Stimulated activated naive CD8-positive, alpha-beta T cell treated with anti-CD3 and anti-CD28 coated beads, Interleukin-15, Interleukin-2, amounts not matched to agents 100 ng/mL and 50 ng/mL, for 24 hours (primary cell): Measurements from ENCODE around the gene SYT11.
A peak's percentile ranks its signal among the peaks of the same experiment; 100 is the strongest.
"Not testable (repeated sequence)": the region's sequence is repeated elsewhere in the genome, so short reads cannot be mapped to it uniquely, and the experiment has no call there.

ENCODE experiments used
- H3K27ac Mint-ChIP-seq: one replicate; pipeline ENCODE4 v1.8.0; 2021; ENCODE audit warnings: mild to moderate bottlenecking, mixed read lengths
- H3K27me3 Mint-ChIP-seq: one replicate; pipeline ENCODE4 v1.8.0; 2021; ENCODE audit warnings: mixed read lengths
- H3K36me3 Mint-ChIP-seq: one replicate; pipeline ENCODE4 v1.8.0; 2021; ENCODE audit warnings: low read depth, mixed read lengths
- H3K4me1 Mint-ChIP-seq: one replicate; pipeline ENCODE4 v1.8.0; 2021; ENCODE audit warnings: low read depth, mixed read lengths
- H3K4me3 Mint-ChIP-seq: one replicate; pipeline ENCODE4 v1.8.0; 2021; ENCODE audit warnings: mild to moderate bottlenecking, mixed read lengths
- H3K9me3 Mint-ChIP-seq: one replicate; pipeline ENCODE4 v1.8.0; 2021; ENCODE audit warnings: mixed read lengths

SYT11 gene

DNA sequence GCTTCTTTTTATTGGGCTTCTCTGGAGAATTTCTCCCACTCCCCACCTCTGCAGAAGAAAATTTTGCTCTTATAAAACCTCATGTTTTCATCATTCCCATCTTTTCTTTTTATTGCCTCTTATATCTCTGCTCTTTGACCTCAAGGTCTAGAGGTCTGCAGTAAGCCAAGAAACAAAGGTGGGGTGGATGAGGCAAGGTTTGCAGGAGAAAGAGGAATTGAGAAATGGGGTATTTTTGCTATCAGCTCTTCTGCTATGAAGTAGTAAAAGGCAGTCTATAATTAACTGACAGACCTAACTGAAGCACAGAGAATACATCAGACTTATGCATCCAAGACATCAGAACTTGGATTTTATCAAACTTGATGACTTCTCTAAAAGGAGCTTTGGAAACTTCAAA lies 22.9 kb downstream of the SYT11 start:
- Mint-ChIP-seq H3K4me1 (peaks cover 5% of the 10 kb centered on the region), H3K36me3 (peaks cover 4% of the 10 kb centered on the region), H3K27me3 (no peaks in the 10 kb centered on the region), H3K27ac (no peak overlapping the region), H3K9me3 (no peaks in the 10 kb centered on the region), H3K4me3 (no peak overlapping the region)

DNA sequence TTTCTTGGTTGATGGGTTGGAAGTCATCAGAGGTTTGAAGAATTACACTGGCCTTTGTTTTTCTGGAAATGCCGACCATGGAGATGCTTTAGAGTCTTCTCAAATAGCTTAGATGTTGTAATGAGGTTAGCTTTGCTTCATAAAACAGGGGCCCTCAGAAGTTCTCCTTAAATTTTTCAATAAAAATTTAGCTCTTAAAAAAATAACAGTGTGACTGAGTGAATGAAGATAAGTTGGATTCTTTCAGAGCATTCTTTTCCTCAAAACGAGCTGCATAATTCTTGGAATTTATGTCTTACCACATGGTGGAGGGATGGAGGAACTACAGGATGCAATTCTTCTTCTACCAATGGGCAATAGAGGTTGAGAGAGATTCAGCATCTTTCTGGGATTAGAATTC lies 23.4 kb downstream of the SYT11 start:
- H3K36me3 Mint-ChIP-seq, result peaks cover 4% of the 10 kb centered on the region

DNA sequence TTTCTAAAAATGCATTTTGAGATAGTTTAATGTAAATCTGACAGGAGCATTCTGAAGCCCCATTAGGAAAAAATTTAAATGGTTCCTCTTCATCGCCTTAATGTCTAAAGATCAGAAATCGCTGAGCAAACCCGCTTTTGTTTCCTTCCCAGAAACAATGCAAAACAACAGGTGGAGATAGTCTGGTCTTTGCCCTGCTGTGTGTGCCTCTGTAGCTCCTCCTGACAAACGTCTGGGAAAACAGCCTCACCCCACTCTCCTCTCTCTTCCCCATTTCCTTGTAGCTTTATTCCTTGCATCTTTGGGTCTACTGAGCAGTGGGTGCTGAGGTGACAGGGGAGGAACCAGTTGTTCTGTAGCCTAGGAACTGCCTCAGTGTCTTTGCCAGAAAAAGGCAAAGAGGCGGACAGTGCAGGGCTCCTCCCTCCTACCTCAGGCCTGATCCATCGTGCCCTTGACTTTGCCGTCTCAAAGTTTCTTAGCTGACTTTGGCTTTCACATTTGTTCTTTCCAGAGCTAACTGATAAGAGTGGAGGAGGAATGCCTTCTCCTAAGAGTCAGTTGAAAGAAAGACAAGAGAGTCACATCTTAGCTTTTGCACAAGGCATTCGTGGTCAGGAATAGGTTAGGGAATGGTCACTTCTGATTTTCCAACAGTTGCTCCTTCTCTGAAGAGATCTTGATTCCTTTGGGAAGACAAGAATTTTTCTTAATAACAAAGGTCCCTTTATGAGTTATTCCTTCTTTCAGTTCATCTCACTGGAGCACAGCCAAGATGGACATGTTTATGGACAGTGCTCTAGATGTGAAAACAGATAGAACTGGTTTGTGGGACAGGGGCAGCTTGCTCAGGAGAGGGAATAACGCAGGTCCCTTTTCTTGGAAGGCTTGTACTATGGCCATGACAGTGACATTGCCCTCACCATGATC lies 24.9 kb downstream of the SYT11 start:
- Mint-ChIP-seq H3K9me3 (no peaks in the 10 kb centered on the region), H3K27me3 (no peaks in the 10 kb centered on the region), H3K4me3 (no peak overlapping the region), H3K4me1 (peaks cover 5% of the 10 kb centered on the region), H3K27ac (no peak overlapping the region), H3K36me3 (peaks cover 4% of the 10 kb centered on the region)

More for the DNA sequence above, 23.4 kb downstream of the SYT11 start:
- H3K27me3 Mint-ChIP-seq, result no peaks in the 10 kb centered on the region
- no peak overlapping the region for H3K4me3 Mint-ChIP-seq
- H3K4me1 Mint-ChIP-seq, result peaks cover 5% of the 10 kb centered on the region
- H3K27ac Mint-ChIP-seq, result no peak overlapping the region
- H3K9me3 Mint-ChIP-seq, result no peaks in the 10 kb centered on the region

DNA sequence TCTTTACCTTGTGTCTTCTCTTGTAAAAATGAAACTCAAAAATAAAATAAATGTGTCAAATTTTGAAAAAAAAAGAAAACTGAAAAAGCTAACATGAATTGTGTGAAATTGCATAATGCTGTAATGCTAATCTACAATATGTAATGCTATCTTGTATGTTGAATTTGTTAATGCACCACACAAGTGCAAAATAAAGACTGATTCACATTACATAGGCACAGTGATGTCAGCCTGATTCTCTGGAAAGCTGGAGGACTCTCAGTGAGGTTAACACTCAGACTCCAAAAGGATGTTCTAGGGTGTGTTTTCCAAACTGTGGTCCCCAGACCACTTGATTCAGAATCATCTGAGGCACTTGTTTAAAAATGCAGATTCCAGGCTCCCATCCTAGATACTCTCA lies 25.6 kb downstream of the SYT11 start:
- H3K36me3 Mint-ChIP-seq, result peaks cover 4% of the 10 kb centered on the region
- H3K9me3 Mint-ChIP-seq, result no peaks in the 10 kb centered on the region
- no peak overlapping the region for H3K4me3 Mint-ChIP-seq
- no peaks in the 10 kb centered on the region for H3K27me3 Mint-ChIP-seq
- peaks cover 5% of the 10 kb centered on the region for H3K4me1 Mint-ChIP-seq
- H3K27ac Mint-ChIP-seq, result no peak overlapping the region

DNA sequence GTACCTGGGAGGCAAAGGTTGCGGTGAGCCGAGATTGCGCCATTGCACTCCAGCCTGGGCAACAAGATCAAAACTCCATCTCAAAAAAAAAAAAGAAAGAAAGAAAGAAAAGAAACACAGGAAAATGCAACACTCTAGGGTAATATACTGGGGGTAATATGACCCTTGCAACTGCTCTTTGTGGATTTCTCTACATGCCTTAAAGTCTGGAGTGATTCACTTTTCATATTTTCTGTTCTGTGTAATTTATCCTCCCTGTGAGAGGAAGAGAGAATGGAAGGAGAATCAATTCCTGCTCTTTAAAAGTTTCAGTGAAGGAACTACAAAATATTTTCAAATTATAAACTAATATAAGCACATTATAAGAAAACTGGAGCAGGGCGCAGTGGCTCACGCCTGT lies 29.1 kb downstream of the SYT11 start:
- Mint-ChIP-seq H3K4me3 (no peak overlapping the region), H3K4me1 (peaks cover 6% of the 10 kb centered on the region), H3K27me3 (no peaks in the 10 kb centered on the region), H3K9me3 (no peaks in the 10 kb centered on the region), H3K27ac (no peak overlapping the region), H3K36me3 (no peaks in the 10 kb centered on the region)

DNA sequence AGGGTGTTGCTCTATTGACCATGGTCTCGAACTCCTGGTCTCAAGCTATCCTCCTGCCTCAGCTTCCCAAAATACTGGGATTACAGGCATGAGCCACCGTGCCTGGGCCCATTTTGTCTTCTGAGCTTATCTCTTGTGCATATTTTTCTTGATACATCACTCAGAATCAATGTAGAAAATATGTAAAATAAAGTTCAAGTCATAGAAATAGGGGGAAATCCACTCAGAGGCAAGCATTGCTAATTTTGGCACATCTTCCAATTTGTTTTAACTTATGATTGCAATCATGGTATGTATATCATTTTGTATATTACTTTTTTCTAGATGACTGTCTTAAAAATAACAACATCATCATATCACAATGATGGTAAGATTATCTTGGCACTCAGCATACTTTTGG lies 30.2 kb downstream of the SYT11 start:
- Mint-ChIP-seq H3K4me3 (no peak overlapping the region), H3K4me1 (peaks cover 12% of the 10 kb centered on the region), H3K36me3 (no peaks in the 10 kb centered on the region), H3K27me3 (no peaks in the 10 kb centered on the region), H3K27ac (no peak overlapping the region), H3K9me3 (no peaks in the 10 kb centered on the region)

DNA sequence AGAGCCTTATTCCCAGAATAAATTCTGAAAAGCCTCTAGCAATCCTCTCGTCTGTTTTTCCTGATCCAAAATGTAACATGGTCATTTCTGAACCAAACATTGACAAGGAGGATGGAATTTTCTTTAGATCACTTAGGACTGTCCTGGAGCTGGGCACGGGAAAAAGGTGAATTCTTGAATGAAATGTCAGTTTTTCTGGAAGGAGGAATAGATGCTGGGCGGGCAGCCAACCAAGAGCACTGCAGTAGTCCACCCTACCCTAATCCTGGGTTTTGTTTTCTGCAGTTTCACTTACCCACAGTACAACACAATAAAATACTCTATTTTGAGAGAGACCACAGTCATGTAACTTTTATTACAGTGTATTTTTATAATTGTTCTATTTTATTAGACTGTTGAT lies 30.9 kb downstream of the SYT11 start:
- H3K27me3 Mint-ChIP-seq, result no peaks in the 10 kb centered on the region
- no peak overlapping the region for H3K27ac Mint-ChIP-seq
- H3K4me3 Mint-ChIP-seq, result no peak overlapping the region
- peaks cover 12% of the 10 kb centered on the region for H3K4me1 Mint-ChIP-seq
- H3K9me3 Mint-ChIP-seq, result no peaks in the 10 kb centered on the region
- no peaks in the 10 kb centered on the region for H3K36me3 Mint-ChIP-seq

DNA sequence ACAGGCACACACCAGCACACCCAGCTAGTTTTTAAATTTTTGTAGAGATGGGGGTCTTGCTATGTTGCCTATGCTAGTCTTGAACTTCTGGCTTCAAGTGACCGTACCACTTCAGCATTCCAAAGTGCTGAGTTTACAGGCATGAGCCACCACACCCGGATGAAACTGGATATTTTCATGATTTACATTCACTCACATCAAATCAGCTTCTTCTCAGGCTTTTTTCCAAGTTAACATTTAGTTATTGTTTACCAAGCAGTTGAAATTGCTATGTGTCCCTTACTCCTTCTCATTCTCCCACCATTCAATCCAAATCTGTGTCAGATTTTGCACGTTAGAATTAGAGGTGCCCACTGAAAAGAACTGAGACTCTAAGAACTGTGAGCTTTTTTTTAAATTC lies 33.4 kb downstream of the SYT11 start:
- Mint-ChIP-seq H3K27me3 (no peaks in the 10 kb centered on the region), H3K9me3 (no peaks in the 10 kb centered on the region), H3K36me3 (peaks cover 5% of the 10 kb centered on the region), H3K4me1 (peaks cover 12% of the 10 kb centered on the region), H3K27ac (no peak overlapping the region), H3K4me3 (no peak overlapping the region)

DNA sequence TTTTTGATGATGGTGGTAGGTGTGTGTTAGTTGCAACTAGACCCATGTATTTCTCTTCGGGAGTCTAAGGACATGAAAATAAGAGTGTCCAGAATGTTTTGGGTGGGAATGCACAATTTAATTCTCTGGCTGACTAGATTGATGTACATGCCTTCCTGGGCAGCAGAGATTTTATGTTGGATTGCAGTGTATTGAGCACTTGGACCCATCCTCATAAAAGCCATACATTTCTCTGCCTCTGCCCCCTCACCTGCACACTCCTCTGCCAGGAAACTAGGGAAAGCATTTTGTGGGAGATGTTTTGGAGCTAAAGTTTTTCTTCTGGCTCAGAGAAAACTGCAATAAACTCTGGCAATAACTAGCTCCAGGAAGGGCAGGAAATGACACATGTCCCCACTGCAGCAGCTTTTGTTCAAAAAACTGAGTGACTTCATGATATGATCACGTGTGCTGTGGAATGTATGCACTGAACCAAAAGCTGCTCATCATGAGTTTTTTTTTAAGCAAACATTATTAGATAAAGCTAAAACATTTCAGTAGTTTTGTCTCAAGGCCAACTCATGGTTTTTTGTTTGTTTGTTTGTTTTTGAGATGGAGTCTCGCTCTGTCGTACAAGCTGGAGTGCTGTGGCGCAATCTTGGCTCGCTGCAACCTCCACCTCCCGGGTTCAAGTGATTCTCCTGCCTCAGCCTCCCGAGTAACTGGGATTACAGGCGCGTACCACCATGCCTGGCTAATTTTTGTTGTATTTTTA lies 34.2 kb downstream of the SYT11 start:
- H3K4me1 Mint-ChIP-seq, result peaks cover 12% of the 10 kb centered on the region
- no peak overlapping the region for H3K4me3 Mint-ChIP-seq
- H3K36me3 Mint-ChIP-seq, result peaks cover 9% of the 10 kb centered on the region
- H3K9me3 Mint-ChIP-seq, result no peaks in the 10 kb centered on the region
- H3K27me3 Mint-ChIP-seq, result no peaks in the 10 kb centered on the region
- no peak overlapping the region for H3K27ac Mint-ChIP-seq

DNA sequence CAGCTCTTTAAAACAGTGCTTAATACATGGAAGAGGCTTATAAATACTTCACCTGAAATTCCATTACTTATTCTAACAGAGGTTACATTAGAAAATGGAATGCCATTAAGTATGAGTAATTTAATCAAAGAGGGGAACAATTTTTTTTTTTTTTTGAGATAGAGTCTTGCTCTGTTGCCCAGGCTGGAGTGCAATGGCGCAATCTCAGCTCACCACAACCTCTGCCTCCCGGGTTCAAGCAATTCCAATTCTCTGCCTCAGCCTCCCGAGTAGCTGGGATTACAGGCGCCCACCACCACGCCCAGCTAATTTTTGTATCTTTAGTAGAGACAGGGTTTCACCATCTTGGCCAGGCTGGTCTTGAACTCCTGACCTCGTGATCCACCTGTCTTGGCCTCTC lies 36.2 kb downstream of the SYT11 start:
- peaks cover 30% of the 10 kb centered on the region for H3K36me3 Mint-ChIP-seq
- peaks cover 12% of the 10 kb centered on the region for H3K4me1 Mint-ChIP-seq
- H3K27me3 Mint-ChIP-seq, H3K27ac Mint-ChIP-seq, H3K4me3 Mint-ChIP-seq, H3K9me3 Mint-ChIP-seq: not testable (repeated sequence)

DNA sequence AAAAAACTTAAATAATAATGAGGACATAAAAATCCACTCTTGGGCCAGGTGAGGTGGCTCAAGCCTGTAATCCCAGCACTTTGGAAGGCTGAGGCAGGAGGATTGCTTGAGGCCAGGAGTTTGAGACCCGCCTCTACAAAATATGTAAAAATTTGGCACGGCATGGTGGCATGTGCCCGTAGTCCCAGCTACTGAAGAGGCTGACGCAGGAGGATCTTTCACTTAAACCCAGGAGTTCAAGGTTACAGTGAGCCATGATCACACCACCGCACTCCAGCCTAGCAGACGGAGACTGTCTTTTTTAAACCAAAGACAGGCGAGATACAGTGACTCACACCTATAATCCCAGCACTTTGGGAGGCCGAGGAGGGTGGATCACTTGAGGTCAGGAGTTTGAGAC lies 37.1 kb downstream of the SYT11 start:
- not testable (repeated sequence) for H3K27me3 Mint-ChIP-seq, H3K4me3 Mint-ChIP-seq, H3K27ac Mint-ChIP-seq, H3K9me3 Mint-ChIP-seq
- Mint-ChIP-seq H3K4me1 (peaks cover 12% of the 10 kb centered on the region), H3K36me3 (peaks cover 33% of the 10 kb centered on the region)

DNA sequence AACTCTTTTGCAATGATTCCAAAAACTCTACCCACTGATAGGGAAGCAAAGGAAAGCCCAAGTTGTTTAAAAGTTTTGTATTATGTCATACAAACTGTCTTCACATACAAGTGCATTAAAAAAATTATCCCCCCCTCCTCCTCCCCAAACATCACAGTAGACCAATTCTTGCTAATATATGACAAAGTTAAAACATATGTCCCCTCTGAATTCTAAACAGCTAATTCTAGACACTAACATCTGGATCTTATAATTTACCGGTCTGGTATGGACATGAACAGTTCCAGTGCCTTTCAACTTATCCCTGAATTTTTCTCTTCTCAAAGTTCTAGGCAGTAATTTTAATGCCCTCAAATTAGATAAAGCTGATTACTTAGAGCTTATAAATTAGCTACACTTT lies 38.4 kb downstream of the SYT11 start:
- H3K4me1 Mint-ChIP-seq, result peaks cover 12% of the 10 kb centered on the region
- H3K36me3 Mint-ChIP-seq, result peaks cover 39% of the 10 kb centered on the region
- no peak overlapping the region for H3K4me3 Mint-ChIP-seq
- H3K27me3 Mint-ChIP-seq, result no peaks in the 10 kb centered on the region
- no peaks in the 10 kb centered on the region for H3K9me3 Mint-ChIP-seq
- peak overlapping the region; percentile 4 for H3K27ac Mint-ChIP-seq

DNA sequence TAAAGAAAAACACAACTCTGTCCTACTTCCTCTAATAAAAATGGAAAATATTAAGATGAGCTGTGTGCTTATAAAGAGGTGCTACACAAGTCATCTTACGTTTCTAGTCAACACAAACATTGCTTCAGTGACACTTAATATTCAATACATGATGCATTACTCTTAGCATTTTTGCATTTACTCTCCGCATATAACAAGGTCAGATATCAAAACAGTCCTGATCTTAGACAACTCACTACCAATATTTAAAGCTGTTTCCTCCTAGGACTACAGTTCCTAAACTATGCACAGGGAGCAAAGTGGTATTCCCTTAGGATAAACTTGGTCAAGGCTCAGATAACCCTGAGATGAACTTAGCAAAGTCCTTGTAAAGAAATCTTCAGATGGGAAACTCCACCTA lies 39.5 kb downstream of the SYT11 start:
- no peaks in the 10 kb centered on the region for H3K27me3 Mint-ChIP-seq
- H3K9me3 Mint-ChIP-seq, result no peaks in the 10 kb centered on the region

DNA sequence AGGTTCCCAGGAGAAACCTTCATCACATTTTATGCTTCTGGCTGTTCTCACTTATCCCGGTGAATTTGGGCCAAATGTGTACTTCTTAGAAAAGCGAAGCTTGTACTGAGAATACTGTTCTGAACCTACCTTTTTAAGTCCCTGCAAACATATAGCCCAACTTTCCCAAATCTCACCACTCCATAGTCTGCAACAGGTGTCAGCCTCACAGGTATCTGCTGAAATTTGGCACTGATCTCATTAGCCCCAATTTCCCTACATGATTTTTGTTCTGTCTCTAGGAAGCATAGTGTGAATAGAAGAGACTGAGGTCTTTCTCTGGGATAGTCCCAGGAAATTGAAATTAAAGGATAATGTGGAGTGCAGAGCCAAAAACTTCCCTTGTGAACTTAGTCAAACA lies 40.3 kb downstream of the SYT11 start:
- H3K9me3 Mint-ChIP-seq, result no peaks in the 10 kb centered on the region
- H3K4me3 Mint-ChIP-seq, result no peak overlapping the region
- H3K27ac Mint-ChIP-seq, result no peak overlapping the region
- no peaks in the 10 kb centered on the region for H3K27me3 Mint-ChIP-seq
- H3K36me3 Mint-ChIP-seq, result peaks cover 54% of the 10 kb centered on the region
- no peaks in the 10 kb centered on the region for H3K4me1 Mint-ChIP-seq

More for the DNA sequence above, 39.5 kb downstream of the SYT11 start:
- Mint-ChIP-seq H3K36me3 (peaks cover 46% of the 10 kb centered on the region), H3K4me3 (no peak overlapping the region), H3K4me1 (peaks cover 2% of the 10 kb centered on the region), H3K27ac (no peak overlapping the region)

DNA sequence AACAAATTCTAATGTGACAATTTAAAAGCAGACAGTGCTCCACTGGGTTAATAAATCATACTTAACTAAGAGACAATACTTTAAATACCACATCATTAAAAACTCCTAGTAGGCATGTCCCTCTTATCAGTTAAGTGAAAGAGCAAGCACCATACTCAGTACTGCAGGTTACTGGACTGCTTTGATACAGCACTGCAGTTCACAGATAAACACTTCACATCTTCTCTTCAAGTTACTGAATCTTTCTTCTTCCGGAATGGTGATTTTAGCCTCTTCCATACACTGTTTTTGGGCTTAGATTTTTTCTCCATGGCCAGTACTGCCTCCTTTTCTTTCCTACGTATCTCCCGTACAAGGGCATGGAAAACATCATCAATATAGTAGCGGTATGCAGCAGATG lies 40.8 kb downstream of the SYT11 start:
- no peak overlapping the region for H3K27ac Mint-ChIP-seq

More for the DNA sequence above, 40.8 kb downstream of the SYT11 start:
- Mint-ChIP-seq H3K4me3 (no peak overlapping the region), H3K27me3 (no peaks in the 10 kb centered on the region), H3K4me1 (no peaks in the 10 kb centered on the region), H3K9me3 (no peaks in the 10 kb centered on the region), H3K36me3 (peaks cover 56% of the 10 kb centered on the region)
